Stimulated activated CD4-positive, alpha-beta T cell treated with anti-CD3 and anti-CD28 coated beads, Interleukin-1b, Interleukin-23, amount 100 ng/mL, for 24 hours (primary cell): Measurements from ENCODE around the gene NDUFS6.
A peak's percentile ranks its signal among the peaks of the same experiment; 100 is the strongest.
"Not testable (repeated sequence)": the region's sequence is repeated elsewhere in the genome, so short reads cannot be mapped to it uniquely, and the experiment has no call there.

Experiments
- DNase-seq, 4 experiments: peaks; one replicate each; pipeline ENCODE4 v3.0.0-alpha.2; 2020; ENCODE audit warnings: low read depth in 4 of 4, low spot score in 1 of 4

NDUFS6 gene

GRCh38 chr5:1815071-1815786 is 14.0 kb downstream of the NDUFS6 start:
- DNase-seq = no peak

- DNase-seq = no peak
Measured at GRCh38 chr5:1815881-1816292, 14.7 kb downstream of the NDUFS6 start.

GRCh38 chr5:1816495-1817089 is 15.4 kb downstream of the NDUFS6 start:
- not testable (repeated sequence) for DNase-seq

- no peak for DNase-seq
Measured at GRCh38 chr5:1817261-1818043, 16.2 kb downstream of the NDUFS6 start.

GRCh38 chr5:1818784-1819183 is 17.6 kb downstream of the NDUFS6 start:
- no peak for DNase-seq

- no peak for DNase-seq
Measured at GRCh38 chr5:1819458-1819857, 18.3 kb downstream of the NDUFS6 start.

GRCh38 chr5:1820381-1820780 is 19.2 kb downstream of the NDUFS6 start:
- no peak for DNase-seq

- no peak for DNase-seq
Measured at GRCh38 chr5:1820926-1821325, 19.7 kb downstream of the NDUFS6 start.

- DNase-seq = no peak
Measured at GRCh38 chr5:1821862-1822261, 20.7 kb downstream of the NDUFS6 start.

- DNase-seq = no peak
Measured at GRCh38 chr5:1823381-1824034, 22.3 kb downstream of the NDUFS6 start.

GRCh38 chr5:1824109-1824821 is 23.1 kb downstream of the NDUFS6 start:
- no peak for DNase-seq

- DNase-seq = no peak
Measured at GRCh38 chr5:1824903-1825841, 24.0 kb downstream of the NDUFS6 start.

- DNase-seq = no peak
Measured at GRCh38 chr5:1826235-1826980, 25.2 kb downstream of the NDUFS6 start.

- DNase-seq = no peak
Measured at GRCh38 chr5:1827025-1827885, 26.0 kb downstream of the NDUFS6 start.

GRCh38 chr5:1827886-1828397 is 26.7 kb downstream of the NDUFS6 start:
- peak in 1 of 4 experiments; percentile 4 for DNase-seq

GRCh38 chr5:1830571-1831228 is 29.5 kb downstream of the NDUFS6 start:
- no peak for DNase-seq

- DNase-seq = no peak
Measured at GRCh38 chr5:1831257-1831656, 30.1 kb downstream of the NDUFS6 start.
